Osteoblast (primary cell): ENCODE data around the gene OSTF1. TPM values are rescaled to one million over a fixed set of nuclear protein-coding genes. Genes with fewer than 3 reads are reported as not detected.

Source experiments
- DNase-seq: peaks from one replicate; pipeline ENCODE4 v3.0.0; 2011; ENCODE audit warnings: low spot score, mixed read lengths; ENCODE audit not compliant: insufficient read length; ENCODE audit errors: missing footprints
- H2AFZ ChIP-seq: 2 replicates; pipeline ENCODE4 v1.6.0; 2011; ENCODE audit warnings: mild to moderate bottlenecking, low read length
- H3K27ac ChIP-seq: 2 replicates; pipeline ENCODE4 v1.5.1; 2011; ENCODE audit warnings: mild to moderate bottlenecking, low read depth, low read length, moderate library complexity
- H3K27me3 ChIP-seq: 2 replicates; pipeline ENCODE4 v1.6.0; 2012; ENCODE audit warnings: mild to moderate bottlenecking, control low read depth, inconsistent platforms, low read length, moderate library complexity; ENCODE audit not compliant: insufficient read depth
- H3K36me3 ChIP-seq: 2 replicates; pipeline ENCODE4 v1.5.1; 2011; ENCODE audit warnings: mild to moderate bottlenecking, low read length, control low read depth, moderate library complexity; ENCODE audit not compliant: insufficient read depth
- H3K4me1 ChIP-seq: 2 replicates; pipeline ENCODE4 v1.5.1; 2011; ENCODE audit warnings: mild to moderate bottlenecking, low read length, control low read depth, moderate library complexity; ENCODE audit not compliant: insufficient read depth
- H3K4me2 ChIP-seq: 2 replicates; pipeline ENCODE4 v1.6.0; 2011; ENCODE audit warnings: mild to moderate bottlenecking, low read length; ENCODE audit not compliant: insufficient read depth
- H3K4me3 ChIP-seq: fragments of 200-600 bp; sonication (generic); 3 replicates; pipeline ENCODE4 v1.5.1; 2012; ENCODE audit warnings: mild to moderate bottlenecking, low read length, inconsistent platforms; ENCODE audit not compliant: insufficient read depth
- H3K79me2 ChIP-seq: 2 replicates; pipeline ENCODE4 v1.6.0; 2012; ENCODE audit warnings: mild to moderate bottlenecking, low read length, control low read depth, inconsistent platforms; ENCODE audit not compliant: insufficient read depth
- H3K9me3 ChIP-seq: 2 replicates; pipeline ENCODE4 v1.5.1; 2011; ENCODE audit warnings: low read depth, low read length, control low read depth
- H4K20me1 ChIP-seq: 2 replicates; pipeline ENCODE4 v1.6.0; 2012; ENCODE audit warnings: mild to moderate bottlenecking, low read length, control low read depth; ENCODE audit not compliant: insufficient read depth
- CTCF ChIP-seq: IDR thresholded peaks from 2 replicates; pipeline ENCODE4 v1.5.1; 2011; ENCODE audit warnings: mild to moderate bottlenecking, low read depth, low read length, moderate library complexity; ENCODE audit errors: extremely low read depth
- total RNA-seq: library from RNA; depleted of rRNA; stranded (reverse); fragments of >200 nt; gene quantifications from 2 replicates; pipeline ENCODE4 v1.2.3, GENCODE V29; 2012

The OSTF1 gene
- total RNA-seq, 1 donor: 30.0 TPM

- Histone ChIP-seq H3K4me3 (no peak overlapping the region), H4K20me1 (no peaks in the 10 kb centered on the region), H3K36me3 (peaks cover 28% of the 10 kb centered on the region), H3K9me3 (no peaks in the 10 kb centered on the region), H3K4me1 (no peaks in the 10 kb centered on the region), H3K79me2 (peaks cover 2% of the 10 kb centered on the region), H3K4me2 (no peak overlapping the region), H3K27me3 (no peaks in the 10 kb centered on the region), H3K27ac (no peak overlapping the region), H2AFZ (no peak overlapping the region)
- no peak for DNase-seq
- TF ChIP-seq CTCF: no peak
Observed at GRCh38 chr9:75130172-75130571, 41.9 kb downstream of the OSTF1 start.

- no peaks in the 10 kb centered on the region for H3K27me3 ChIP-seq
- DNase-seq: no peak
- H3K9me3 ChIP-seq: no peaks in the 10 kb centered on the region
- peaks cover 31% of the 10 kb centered on the region for H3K36me3 ChIP-seq
- H4K20me1 ChIP-seq: no peaks in the 10 kb centered on the region
- no peaks in the 10 kb centered on the region for H3K4me1 ChIP-seq
- no peak overlapping the region for H3K4me2 ChIP-seq
- no peak overlapping the region for H3K4me3 ChIP-seq
- TF ChIP-seq CTCF: no peak
- H3K27ac ChIP-seq: no peak overlapping the region
- no peaks in the 10 kb centered on the region for H3K79me2 ChIP-seq
- no peak overlapping the region for H2AFZ ChIP-seq
Observed at GRCh38 chr9:75130621-75131230, 42.4 kb downstream of the OSTF1 start.

GRCh38 chr9:75131700-75132099 is 43.4 kb downstream of the OSTF1 start:
- Histone ChIP-seq H3K27me3 (no peaks in the 10 kb centered on the region), H3K36me3 (peaks cover 38% of the 10 kb centered on the region), H3K27ac (no peak overlapping the region), H4K20me1 (no peaks in the 10 kb centered on the region), H3K79me2 (no peaks in the 10 kb centered on the region), H2AFZ (no peak overlapping the region), H3K4me1 (no peaks in the 10 kb centered on the region), H3K4me2 (no peak overlapping the region), H3K4me3 (no peak overlapping the region), H3K9me3 (no peaks in the 10 kb centered on the region)
- no peak for DNase-seq
- no peak for TF ChIP-seq CTCF

- Histone ChIP-seq H3K4me3 (no peak overlapping the region), H3K27me3 (no peaks in the 10 kb centered on the region), H3K27ac (no peak overlapping the region), H4K20me1 (no peaks in the 10 kb centered on the region), H3K9me3 (no peaks in the 10 kb centered on the region), H3K4me1 (no peaks in the 10 kb centered on the region), H3K79me2 (no peaks in the 10 kb centered on the region), H3K4me2 (no peak overlapping the region), H2AFZ (no peak overlapping the region), H3K36me3 (peaks cover 41% of the 10 kb centered on the region)
- no peak for TF ChIP-seq CTCF
- DNase-seq: no peak
Observed at GRCh38 chr9:75132244-75132643, 43.9 kb downstream of the OSTF1 start.
